B cell (primary cell): ENCODE measurements around the gene SCAMP4. TPM values are rescaled to one million over a fixed set of nuclear protein-coding genes. Genes with fewer than 3 reads are reported as not detected.
A peak's percentile ranks its signal among the peaks of the same experiment; 100 is the strongest.

ENCODE experiments used
- ATAC-seq: fragments of 200-7000 bp; cut with Tn5 transposase; one replicate; pipeline ENCODE4 v1.10.0; 2021; ENCODE audit warnings: low read depth, mild to moderate bottlenecking, moderate number of reproducible peaks, moderate library complexity
- CTCF ChIA-PET: fragments of 350-600 bp; sonication (Branson Sonifier 250); formaldehyde crosslinking; loops from one replicate; lab custom pipeline; 2021; ENCODE audit warnings: antibody characterized with exemption, inconsistent platforms; lab: Charles Lee
- POLR2A ChIA-PET: fragments of 350-600 bp; sonication (Branson Sonifier 250); formaldehyde crosslinking; loops from one replicate; lab custom pipeline; 2021; ENCODE audit warnings: antibody characterized with exemption; lab: Charles Lee
- DNase-seq: peaks from one replicate; pipeline ENCODE4 v3.0.0; 2013
- H2AFZ ChIP-seq: 2 replicates; pipeline ENCODE4 v1.6.1; 2012; ENCODE audit warnings: mild to moderate bottlenecking, low read depth, low read length; ENCODE audit not compliant: insufficient read depth, poor library complexity, severe bottlenecking
- H3K27ac ChIP-seq, 2 donors: 1 replicate in 1 of 2; 2 replicates in 1 of 2; pipeline ENCODE4 v1.5.1; 2012 to 2013; ENCODE audit warnings: low read length in 2 of 2, mild to moderate bottlenecking in 2 of 2, moderate library complexity in 1 of 2
- H3K27me3 ChIP-seq, 4 experiments: fragments of 200-600 bp in 1 of 4; sonication (generic) in 1 of 4; replicated peaks in 1 of 4; 1 replicate in 2 of 4; 2 replicates in 2 of 4; pipeline versions ENCODE4 v1.6.1 to v1.7.0; 2013 to 2016; ENCODE audit warnings: low read length in 3 of 4, mild to moderate bottlenecking in 2 of 4, mixed read lengths in 1 of 4, moderate library complexity in 1 of 4; ENCODE audit not compliant: insufficient read depth in 4 of 4, control insufficient read depth in 3 of 4; ENCODE audit errors: control extremely low read depth in 1 of 4
- H3K36me3 ChIP-seq, 2 experiments: replicated peaks in 1 of 2; 1 replicate in 1 of 2; 2 replicates in 1 of 2; pipeline versions ENCODE4 v1.6.1 to v1.7.1; 2013; ENCODE audit warnings: low read length in 1 of 2; ENCODE audit not compliant: insufficient read depth in 2 of 2, control insufficient read depth in 1 of 2; ENCODE audit errors: control extremely low read depth in 1 of 2, extremely low read depth in 1 of 2
- H3K4me1 ChIP-seq, 2 donors: fragments of 200-600 bp in 1 of 2; sonication (generic) in 1 of 2; 1 replicate in 1 of 2; 2 replicates in 1 of 2; pipeline versions ENCODE4 v1.5.1 to v1.6.1; 2013 to 2017; ENCODE audit warnings: low read length in 2 of 2; ENCODE audit not compliant: control insufficient read depth in 2 of 2, insufficient read depth in 2 of 2
- H3K4me2 ChIP-seq: replicated peaks from 2 replicates; pipeline ENCODE3; 2012; ENCODE audit warnings: mild to moderate bottlenecking, low read depth, low read length; ENCODE audit not compliant: poor library complexity, severe bottlenecking
- H3K4me3 ChIP-seq, 5 experiments: fragments of 200-600 bp in 1 of 5; sonication (generic) in 1 of 5; 1 replicate in 3 of 5; 2 replicates in 2 of 5; pipeline versions ENCODE4 v1.5.1 to v1.7.0; 2011 to 2016; ENCODE audit warnings: low read length in 4 of 5, mild to moderate bottlenecking in 4 of 5, low read depth in 2 of 5, control low read depth in 1 of 5, moderate library complexity in 1 of 5; ENCODE audit not compliant: insufficient read depth in 1 of 5; ENCODE audit errors: control extremely low read depth in 1 of 5, extremely low read depth in 1 of 5
- H3K79me2 ChIP-seq: fragments of 200-600 bp; sonication (generic); one replicate; pipeline ENCODE4 v1.6.0; 2016; ENCODE audit warnings: low read length; ENCODE audit not compliant: control insufficient read depth, insufficient read depth
- H3K9ac ChIP-seq: fragments of 200-600 bp; sonication (generic); 2 replicates; pipeline ENCODE4 v1.6.1; 2017; ENCODE audit warnings: mild to moderate bottlenecking, low read length, moderate library complexity
- H3K9me3 ChIP-seq, 3 donors: one replicate each; pipeline versions ENCODE4 v1.6.1 to v1.7.1; 2013; ENCODE audit warnings: low read length in 2 of 3; ENCODE audit not compliant: control insufficient read depth in 2 of 3, insufficient read depth in 1 of 3; ENCODE audit errors: control extremely low read depth in 1 of 3
- H4K20me1 ChIP-seq: 2 replicates; pipeline ENCODE4 v1.6.0; 2012; ENCODE audit warnings: mild to moderate bottlenecking, low read length; ENCODE audit not compliant: insufficient read depth, control insufficient read depth, poor library complexity, severe bottlenecking
- H3K27ac Mint-ChIP-seq: one replicate; pipeline ENCODE4 v1.8.0; 2021; ENCODE audit warnings: mixed read lengths
- H3K27me3 Mint-ChIP-seq: one replicate; pipeline ENCODE4 v1.8.0; 2021; ENCODE audit warnings: mixed read lengths
- H3K4me1 Mint-ChIP-seq: one replicate; pipeline ENCODE4 v1.8.0; 2021; ENCODE audit warnings: mixed read lengths
- H3K4me3 Mint-ChIP-seq: one replicate; pipeline ENCODE4 v1.8.0; 2021; ENCODE audit warnings: mixed read lengths
- H3K9me3 Mint-ChIP-seq: one replicate; pipeline ENCODE4 v1.8.0; 2022; ENCODE audit warnings: mixed read lengths; ENCODE audit not compliant: insufficient read depth
- CTCF ChIP-seq: fragments of 200-600 bp; IDR thresholded peaks from one replicate; pipeline ENCODE4 v1.8.0; 2022; ENCODE audit warnings: antibody characterized with exemption, mild to moderate bottlenecking
- EZH2 ChIP-seq: IDR thresholded peaks from 2 replicates; pipeline ENCODE4 v1.6.1; 2012; ENCODE audit warnings: borderline replicate concordance, low read depth, mild to moderate bottlenecking, moderate library complexity, low read length; ENCODE audit not compliant: insufficient read depth, poor library complexity, severe bottlenecking
- WGBS: methylation state at CpG from one replicate; pipeline ENCODE4 v1.1.5; 2013; ENCODE audit warnings: missing lambda C conversion rate; ENCODE audit not compliant: insufficient coverage; 5-methylcytosine and 5-hydroxymethylcytosine counted together
- intact Hi-C: fragments of 100-400 bp; cut with micrococcal nuclease; formaldehyde crosslinking; loops from one replicate; pipeline ENCODE4 v1.10.0; 2022
- polyA plus RNA-seq: library from polyadenylated mRNA; depleted of rRNA; stranded (reverse); fragments of >200 nt; gene quantifications from 2 replicates; pipeline ENCODE4 v1.2.3, GENCODE V29; 2012
- total RNA-seq, 2 donors: library from RNA; stranded (reverse); fragments of 120-200 nt in 1 of 2; gene quantifications; 1 replicate in 1 of 2; 2 replicates in 1 of 2; pipeline versions ENCODE4 v1.2.3 to v1.2.4, GENCODE V29; 2013 to 2022

SCAMP4 gene
- total and polyA plus RNA-seq, 2 donors (not counting 1 experiment from before 2014, with no cell fraction given) = 47.9 to 60.0 TPM

DNA sequence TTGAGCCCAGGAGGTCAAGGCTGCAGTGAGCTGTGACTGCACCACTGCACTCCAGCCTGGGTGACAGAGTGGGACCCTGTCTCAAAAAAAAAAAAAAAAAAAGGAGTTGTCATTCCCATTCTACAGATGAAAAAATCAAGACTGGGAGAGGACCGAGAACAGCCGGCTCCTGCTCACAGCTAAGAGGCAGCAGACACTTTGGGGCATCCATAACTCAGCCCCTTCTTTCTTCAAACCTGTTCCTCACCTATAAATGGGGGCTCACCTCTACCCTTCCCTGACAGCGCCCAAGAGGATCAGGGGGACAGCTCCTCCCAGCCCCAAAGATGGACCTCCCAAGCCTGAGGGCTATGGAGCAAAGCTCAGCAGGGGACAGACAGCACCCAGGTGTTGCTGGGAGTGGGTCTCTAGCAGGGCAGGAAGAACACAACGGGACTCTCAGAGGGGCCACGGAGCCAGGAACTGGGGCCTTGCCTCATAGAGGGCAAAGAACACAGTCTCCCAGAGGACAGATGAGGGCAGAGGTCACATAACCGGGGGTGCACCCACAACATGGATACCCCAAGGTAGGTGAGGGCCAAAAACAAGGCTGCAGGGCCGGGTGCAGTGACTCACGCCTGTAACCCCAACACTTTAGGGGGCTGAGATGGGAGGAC is 38.4 kb upstream of the SCAMP4 start:
- no peak for DNase-seq
- Mint-ChIP-seq H3K9me3 (no peaks in the 10 kb centered on the region), H3K4me1 (peaks cover 12% of the 10 kb centered on the region), H3K27me3 (no peaks in the 10 kb centered on the region), H3K27ac (peak overlapping the region; percentile 53), H3K4me3 (no peak overlapping the region)
- no peak for TF ChIP-seq CTCF
- TF ChIP-seq EZH2 = no peak
- Histone ChIP-seq H3K9me3 (no peaks in the 10 kb centered on the region), H3K4me1 (peaks cover 10 to 15% of the 10 kb centered on the region in 2 donors), H3K9ac (no peak overlapping the region), H2AFZ (no peak overlapping the region), H4K20me1 (peaks cover 17% of the 10 kb centered on the region), H3K4me2 (no peak overlapping the region), H3K27me3 (no peaks in the 10 kb centered on the region), H3K79me2 (peaks cover 39% of the 10 kb centered on the region), H3K4me3 (no peak overlapping the region), H3K27ac (no peak overlapping the region), H3K36me3 (peaks cover 0 to 8% of the 10 kb centered on the region in 2 experiments)
- ATAC-seq = no peak
- intact Hi-C loops = no loop called here
- POLR2A ChIA-PET = interaction anchor here (0.6 kb wide), 1 partner anchor 97 kb away, joined by 4 read pairs; no protein-coding TSS in a partner anchor
- CTCF ChIA-PET = interaction anchor here (0.7 to 3.1 kb wide), 4 partner anchors 8 to 1962 kb away, joined by 3 to 22 read pairs (median 10); no protein-coding TSS in a partner anchor
- WGBS = 92% methylated on average over 6 of the region's 8 CpGs

DNA sequence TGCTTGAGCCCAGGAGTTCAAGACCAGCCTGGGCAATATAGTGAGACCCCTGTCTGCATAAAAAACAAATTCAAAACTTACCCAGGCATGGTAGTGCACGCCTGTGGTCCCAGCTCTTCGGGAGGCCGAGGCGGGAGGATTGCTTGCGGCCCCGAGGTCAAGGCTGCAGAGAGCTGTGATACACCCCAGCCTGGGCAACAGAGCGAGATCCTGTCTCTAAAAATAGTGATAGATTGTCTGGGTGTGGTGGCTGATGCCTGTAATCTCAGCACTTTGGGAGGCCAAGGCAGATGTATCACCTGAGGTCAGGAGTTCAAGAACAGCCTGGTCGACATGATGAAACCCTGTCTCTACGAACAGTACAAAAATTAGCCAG is 37.9 kb upstream of the SCAMP4 start:
- 95% methylated on average over 4 of the region's 9 CpGs for WGBS
- no peaks in the 10 kb centered on the region for H3K27me3 ChIP-seq
- no peak overlapping the region for H3K4me3 ChIP-seq
- DNase-seq (no peak), ATAC-seq (no peak)
- H3K9ac ChIP-seq = no peak overlapping the region
- H3K27me3 Mint-ChIP-seq = no peaks in the 10 kb centered on the region
- no peak overlapping the region for H3K27ac ChIP-seq
- H3K36me3 ChIP-seq = peaks cover 0 to 10% of the 10 kb centered on the region in 2 experiments
- H3K9me3 ChIP-seq = no peaks in the 10 kb centered on the region
- peak overlapping the region; percentile 41 for H3K27ac Mint-ChIP-seq
- peaks cover 8 to 11% of the 10 kb centered on the region in 2 donors for H3K4me1 ChIP-seq
- peaks cover 7% of the 10 kb centered on the region for H3K4me1 Mint-ChIP-seq
- no peak overlapping the region for H3K4me3 Mint-ChIP-seq
- ChIA-PET POLR2A (interaction anchor here (0.6 kb wide), 1 partner anchor 96 kb away, joined by 4 read pairs; no protein-coding TSS in a partner anchor), CTCF (interaction anchor here (1.4 kb wide), 1 partner anchor 8 kb away, joined by 5 read pairs; no protein-coding TSS in a partner anchor)
- intact Hi-C loops = no loop called here
- no peak overlapping the region for H3K4me2 ChIP-seq
- peaks cover 17% of the 10 kb centered on the region for H4K20me1 ChIP-seq
- peaks cover 39% of the 10 kb centered on the region for H3K79me2 ChIP-seq
- H2AFZ ChIP-seq = no peak overlapping the region
- TF ChIP-seq EZH2 (no peak), CTCF (no peak)
- H3K9me3 Mint-ChIP-seq = no peaks in the 10 kb centered on the region
